HCT116 (cell line): ENCODE data around the gene MAP3K9. TPM values are rescaled to one million over a fixed set of nuclear protein-coding genes. Genes with fewer than 3 reads are reported as not detected.

Source experiments
- ATAC-seq: fragments of 200-7000 bp; cut with Tn5 transposase; 2 replicates; pipeline ENCODE4 v1.9.1; 2020; ENCODE audit warnings: mild to moderate bottlenecking, moderate library complexity
- BruUV-seq: library from RNA; stranded (reverse); fragments of 400-500 nt; replicated peaks from 2 replicates; lab custom pipeline; 2021; lab: Mats Ljungman, UMichigan
- CTCF ChIA-PET: fragments of 300-600 bp; sonication (Branson Sonifier 250); formaldehyde crosslinking; loops from one replicate; lab custom pipeline; 2021; ENCODE audit warnings: antibody characterized with exemption; lab: Charles Lee
- POLR2A ChIA-PET: fragments of 300-600, 350-600 bp; sonication (Branson Sonifier 250); formaldehyde crosslinking; loops from one replicate; lab custom pipeline; 2021; ENCODE audit warnings: antibody characterized with exemption; lab: Charles Lee
- RAD21 ChIA-PET, 2 experiments: fragments of 300-600 bp; sonication (Branson Sonifier 250); formaldehyde crosslinking; loops; one replicate each; lab custom pipeline; 2023; ENCODE audit warnings: low total read pairs in 2 of 2; ENCODE audit not compliant: uncharacterized antibody in 2 of 2, unreplicated experiment in 2 of 2, low non-redundant PET in 1 of 2; lab: Charles Lee
- DNase-seq: peaks from one replicate; pipeline ENCODE4 v3.0.0-alpha.2; 2010; ENCODE audit warnings: low read depth, low spot score
- H2AFZ ChIP-seq: fragments of 200-600 bp; shearing (Covaris generic), sonication (generic); 2 replicates; pipeline ENCODE4 v1.6.1; 2017; ENCODE audit warnings: low read depth, mixed run types, mixed read lengths, antibody characterized with exemption, low read length; ENCODE audit not compliant: poor library complexity, severe bottlenecking
- H3K27ac ChIP-seq: 2 replicates; pipeline ENCODE4 v1.5.1; 2012; ENCODE audit warnings: low read depth, low read length
- H3K27me3 ChIP-seq: fragments of 200-600 bp; sonication (generic); 2 replicates; pipeline ENCODE4 v1.6.1; 2016; ENCODE audit warnings: mixed run types, low read length, mixed read lengths; ENCODE audit not compliant: insufficient read depth
- H3K36me3 ChIP-seq, 2 experiments: fragments of 200-500 bp in 1 of 2; fragments of 200-600 bp in 1 of 2; sonication (Bioruptor generic) in 1 of 2; sonication (generic) in 1 of 2; 2 replicates each; pipeline versions ENCODE4 v1.5.1 to v1.6.1; 2014 to 2016; ENCODE audit warnings: low read length in 2 of 2, inconsistent platforms in 1 of 2, mixed read lengths in 1 of 2, mixed run types in 1 of 2; ENCODE audit not compliant: insufficient read depth in 2 of 2, control insufficient read depth in 1 of 2
- H3K4me1 ChIP-seq, 2 experiments: fragments of 200-600 bp in 1 of 2; sonication (generic) in 1 of 2; 2 replicates each; pipeline versions ENCODE4 v1.5.1 to v1.6.1; 2012 to 2017; ENCODE audit warnings: low read length in 2 of 2, inconsistent platforms in 1 of 2, mild to moderate bottlenecking in 1 of 2, mixed read lengths in 1 of 2, mixed run types in 1 of 2, moderate library complexity in 1 of 2; ENCODE audit not compliant: insufficient read depth in 2 of 2, control insufficient read depth in 1 of 2
- H3K4me2 ChIP-seq: fragments of 200-600 bp; sonication (generic); 2 replicates; pipeline ENCODE4 v1.6.1; 2017; ENCODE audit warnings: mixed run types, low read length, mixed read lengths
- H3K4me3 ChIP-seq, 2 experiments: fragments of 200-600 bp in 1 of 2; sonication (generic) in 1 of 2; replicated peaks in 1 of 2; 2 replicates each; pipeline ENCODE4 v1.5.1; 2011 to 2016; ENCODE audit warnings: low read length in 2 of 2, control low read depth in 1 of 2, low read depth in 1 of 2, mild to moderate bottlenecking in 1 of 2, mixed read lengths in 1 of 2, mixed run types in 1 of 2
- H3K79me2 ChIP-seq: fragments of 200-600 bp; sonication (generic); 2 replicates; pipeline ENCODE4 v1.6.1; 2017; ENCODE audit warnings: mild to moderate bottlenecking, mixed run types, low read length, moderate library complexity, mixed read lengths; ENCODE audit not compliant: insufficient read depth
- H3K9ac ChIP-seq: fragments of 200-600 bp; sonication (generic); 2 replicates; pipeline ENCODE4 v1.6.1; 2016; ENCODE audit warnings: low read length, mixed read lengths
- H3K9me2 ChIP-seq: fragments of 200-600 bp; sonication (generic), shearing (Covaris generic); 2 replicates; pipeline ENCODE4 v1.6.1; 2017; ENCODE audit warnings: mixed run types, mild to moderate bottlenecking, moderate library complexity; ENCODE audit not compliant: insufficient read depth
- H3K9me3 ChIP-seq, 2 experiments: fragments of 200-500 bp in 1 of 2; fragments of 200-600 bp in 1 of 2; sonication (Bioruptor generic) in 1 of 2; sonication (generic) in 1 of 2; 2 replicates each; pipeline ENCODE4 v1.6.1; 2014 to 2017; ENCODE audit warnings: low read length in 2 of 2, mixed read lengths in 2 of 2, inconsistent platforms in 1 of 2, low read depth in 1 of 2, mild to moderate bottlenecking in 1 of 2, mixed run types in 1 of 2, moderate library complexity in 1 of 2; ENCODE audit not compliant: control insufficient read depth in 1 of 2, insufficient read depth in 1 of 2
- H4K20me1 ChIP-seq: fragments of 200-600 bp; sonication (generic), shearing (Covaris generic); 2 replicates; pipeline ENCODE4 v1.6.1; 2017; ENCODE audit warnings: mixed run types, mild to moderate bottlenecking, moderate library complexity; ENCODE audit not compliant: insufficient read depth
- CEBPB ChIP-seq: IDR thresholded peaks from 2 replicates; pipeline ENCODE4 v1.6.1; 2012; ENCODE audit warnings: low read depth
- EZH2 ChIP-seq: fragments of 200-600 bp; sonication (generic); IDR thresholded peaks from 2 replicates; pipeline ENCODE4 v1.6.1; 2017; ENCODE audit warnings: antibody characterized with exemption, mixed run types
- POLR2AphosphoS5 ChIP-seq: IDR thresholded peaks from 2 replicates; pipeline ENCODE4 v1.6.1; 2011; ENCODE audit warnings: mild to moderate bottlenecking, low read depth, low read length, moderate library complexity
- RAD21 ChIP-seq: IDR thresholded peaks from 2 replicates; pipeline ENCODE4 v1.6.1; 2012; ENCODE audit warnings: low read depth, mild to moderate bottlenecking
- SIN3A ChIP-seq: IDR thresholded peaks from 2 replicates; pipeline ENCODE4 v1.6.1; 2012; ENCODE audit warnings: low read depth
- SP1 ChIP-seq: IDR thresholded peaks from 2 replicates; pipeline ENCODE4 v1.6.1; 2012; ENCODE audit warnings: low read depth
- intact Hi-C: fragments of 100-400 bp; cut with micrococcal nuclease; formaldehyde crosslinking; loops from 2 replicates; pipeline ENCODE4 v1.10.0; 2022
- total RNA-seq: library from RNA; stranded (reverse); gene quantifications from one replicate; pipeline ENCODE4 v1.2.1, GENCODE V29; 2021; ENCODE audit not compliant: unreplicated experiment
- TF ChIP-seq, protein P1 (sequence below): IDR thresholded peaks from 2 replicates; pipeline ENCODE4 v1.6.1; 2012; ENCODE audit warnings: low read depth
- TF ChIP-seq, protein P2 (sequence below): IDR thresholded peaks from 2 replicates; pipeline ENCODE4 v1.6.1; 2012
- TF ChIP-seq, protein P3 (sequence below): IDR thresholded peaks from 2 replicates; pipeline ENCODE4 v1.6.1; 2012

The MAP3K9 gene
- total RNA-seq, 1 experiment from 2014 or later = 11.7 TPM

DNA sequence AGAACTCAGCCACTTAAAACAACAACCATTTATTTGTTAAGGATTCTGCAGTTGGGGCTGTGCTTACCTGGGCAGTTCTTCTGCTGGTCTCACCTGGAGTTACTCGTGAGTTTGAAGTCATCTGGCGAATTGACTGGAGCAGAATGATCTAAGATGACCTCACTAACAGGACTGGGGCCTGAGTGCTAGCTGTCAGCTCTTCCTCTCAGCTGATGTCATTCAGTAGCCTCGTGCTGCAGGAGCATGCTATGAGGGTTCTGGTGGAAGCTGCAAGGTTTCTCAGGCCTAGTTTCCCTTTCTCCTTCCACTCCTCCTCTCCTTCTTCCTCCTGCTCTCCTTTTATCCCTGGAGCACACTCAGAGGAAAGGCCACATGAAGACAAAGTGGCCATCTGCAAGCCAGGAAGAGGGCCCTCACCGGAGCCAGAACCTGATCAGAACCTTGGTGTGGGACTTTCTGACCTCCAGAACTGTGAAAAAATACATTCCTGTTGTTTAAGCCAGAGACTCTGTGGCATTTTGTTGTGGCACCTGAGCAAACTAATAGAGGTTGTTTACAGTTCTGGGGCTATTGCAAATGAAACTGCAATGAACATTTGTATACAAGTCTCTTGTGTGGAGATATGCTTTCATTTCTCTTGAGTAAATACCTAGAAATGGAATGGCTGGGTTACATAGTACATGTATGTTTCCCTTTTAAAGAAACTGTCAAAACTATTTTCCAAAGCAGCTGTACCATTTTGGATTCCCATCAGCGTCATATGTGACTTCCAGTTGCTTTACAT, 21.9 kb upstream of the MAP3K9 start:
- H3K36me3 ChIP-seq = no peaks in the 10 kb centered on the region
- no peak overlapping the region for H3K4me3 ChIP-seq
- H4K20me1 ChIP-seq = no peaks in the 10 kb centered on the region
- no TSS peak for BruUV-seq
- ChIA-PET POLR2A (no interaction called here), CTCF (no interaction called here)
- no peak overlapping the region for H2AFZ ChIP-seq
- TF ChIP-seq RAD21 (no peak), POLR2AphosphoS5 (no peak), SP1 (no peak), EZH2 (no peak), SIN3A (no peak), CEBPB (no peak)
- TF ChIP-seq, protein P1, sequence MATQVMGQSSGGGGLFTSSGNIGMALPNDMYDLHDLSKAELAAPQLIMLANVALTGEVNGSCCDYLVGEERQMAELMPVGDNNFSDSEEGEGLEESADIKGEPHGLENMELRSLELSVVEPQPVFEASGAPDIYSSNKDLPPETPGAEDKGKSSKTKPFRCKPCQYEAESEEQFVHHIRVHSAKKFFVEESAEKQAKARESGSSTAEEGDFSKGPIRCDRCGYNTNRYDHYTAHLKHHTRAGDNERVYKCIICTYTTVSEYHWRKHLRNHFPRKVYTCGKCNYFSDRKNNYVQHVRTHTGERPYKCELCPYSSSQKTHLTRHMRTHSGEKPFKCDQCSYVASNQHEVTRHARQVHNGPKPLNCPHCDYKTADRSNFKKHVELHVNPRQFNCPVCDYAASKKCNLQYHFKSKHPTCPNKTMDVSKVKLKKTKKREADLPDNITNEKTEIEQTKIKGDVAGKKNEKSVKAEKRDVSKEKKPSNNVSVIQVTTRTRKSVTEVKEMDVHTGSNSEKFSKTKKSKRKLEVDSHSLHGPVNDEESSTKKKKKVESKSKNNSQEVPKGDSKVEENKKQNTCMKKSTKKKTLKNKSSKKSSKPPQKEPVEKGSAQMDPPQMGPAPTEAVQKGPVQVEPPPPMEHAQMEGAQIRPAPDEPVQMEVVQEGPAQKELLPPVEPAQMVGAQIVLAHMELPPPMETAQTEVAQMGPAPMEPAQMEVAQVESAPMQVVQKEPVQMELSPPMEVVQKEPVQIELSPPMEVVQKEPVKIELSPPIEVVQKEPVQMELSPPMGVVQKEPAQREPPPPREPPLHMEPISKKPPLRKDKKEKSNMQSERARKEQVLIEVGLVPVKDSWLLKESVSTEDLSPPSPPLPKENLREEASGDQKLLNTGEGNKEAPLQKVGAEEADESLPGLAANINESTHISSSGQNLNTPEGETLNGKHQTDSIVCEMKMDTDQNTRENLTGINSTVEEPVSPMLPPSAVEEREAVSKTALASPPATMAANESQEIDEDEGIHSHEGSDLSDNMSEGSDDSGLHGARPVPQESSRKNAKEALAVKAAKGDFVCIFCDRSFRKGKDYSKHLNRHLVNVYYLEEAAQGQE = no peak
- TF ChIP-seq, protein P2, sequence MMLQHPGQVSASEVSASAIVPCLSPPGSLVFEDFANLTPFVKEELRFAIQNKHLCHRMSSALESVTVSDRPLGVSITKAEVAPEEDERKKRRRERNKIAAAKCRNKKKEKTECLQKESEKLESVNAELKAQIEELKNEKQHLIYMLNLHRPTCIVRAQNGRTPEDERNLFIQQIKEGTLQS = no peak
- TF ChIP-seq, protein P3, sequence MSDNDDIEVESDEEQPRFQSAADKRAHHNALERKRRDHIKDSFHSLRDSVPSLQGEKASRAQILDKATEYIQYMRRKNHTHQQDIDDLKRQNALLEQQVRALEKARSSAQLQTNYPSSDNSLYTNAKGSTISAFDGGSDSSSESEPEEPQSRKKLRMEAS = no peak
- TF ChIP-seq, all 23 proteins: peak for 0
- H3K9me2 ChIP-seq = no peaks in the 10 kb centered on the region
- H3K79me2 ChIP-seq = no peaks in the 10 kb centered on the region
- no peaks in the 10 kb centered on the region for H3K27me3 ChIP-seq
- ATAC-seq = no peak
- RAD21 ChIA-PET = no interaction called here
- DNase-seq = no peak
- no peaks in the 10 kb centered on the region for H3K4me1 ChIP-seq
- H3K9ac ChIP-seq = no peak overlapping the region
- intact Hi-C loops = no loop called here
- H3K4me2 ChIP-seq = no peak overlapping the region
- H3K27ac ChIP-seq = no peak overlapping the region
- peaks cover 0 to 3% of the 10 kb centered on the region in 2 experiments; a peak in 1 of 4 replicates for H3K9me3 ChIP-seq
